Islet of Langerhans (tissue), 1 donor: ENCODE measurements around the gene B4GALT3.

Experiments used
- FAIRE-seq: peaks from one replicate; lab custom pipeline; 2011; peaks lifted over from hg19 to GRCh38; lab: Jason Lieb, UNC

Gene B4GALT3

GRCh38 chr1:161201836-161202712, 24.8 kb upstream of the B4GALT3 start, which contains the start of gene NDUFS2:
Gene NDUFS2 (plus strand): TSS chr1:161202367. CDS start chr1:161202386, 19 bp downstream.
- FAIRE-seq = peak; percentile 76

GRCh38 chr1:161200992-161201835, 23.9 kb upstream of the B4GALT3 start:
- no peak for FAIRE-seq

DNA sequence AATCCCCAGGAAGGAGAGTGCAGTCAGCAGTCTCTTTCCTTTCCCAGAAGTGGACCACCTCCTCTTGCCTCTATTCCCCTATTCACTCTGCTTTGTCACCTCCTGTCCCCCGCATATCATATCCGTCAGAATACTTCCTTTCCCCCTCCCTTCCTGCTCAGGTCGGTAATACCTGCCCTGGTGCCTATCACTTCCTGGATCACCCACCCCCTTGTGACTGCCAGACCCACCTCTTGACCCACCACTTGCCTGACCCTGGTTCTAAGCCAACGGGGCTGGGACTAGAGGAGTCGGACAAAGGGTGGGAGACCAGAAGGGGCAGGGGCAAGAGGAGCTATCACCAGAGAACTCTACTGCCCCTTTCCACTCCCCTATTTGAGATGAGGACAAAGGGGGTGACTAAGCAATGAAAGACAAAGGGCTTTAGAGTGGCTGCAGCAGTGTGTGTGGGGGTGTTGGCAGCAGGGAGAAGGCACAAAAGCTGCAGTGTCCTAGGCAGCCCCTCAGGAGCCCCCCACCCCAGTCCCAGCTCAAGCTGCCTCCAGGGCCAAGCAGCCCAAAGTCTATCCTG, 23.2 kb upstream of the B4GALT3 start:
- FAIRE-seq = no peak

DNA sequence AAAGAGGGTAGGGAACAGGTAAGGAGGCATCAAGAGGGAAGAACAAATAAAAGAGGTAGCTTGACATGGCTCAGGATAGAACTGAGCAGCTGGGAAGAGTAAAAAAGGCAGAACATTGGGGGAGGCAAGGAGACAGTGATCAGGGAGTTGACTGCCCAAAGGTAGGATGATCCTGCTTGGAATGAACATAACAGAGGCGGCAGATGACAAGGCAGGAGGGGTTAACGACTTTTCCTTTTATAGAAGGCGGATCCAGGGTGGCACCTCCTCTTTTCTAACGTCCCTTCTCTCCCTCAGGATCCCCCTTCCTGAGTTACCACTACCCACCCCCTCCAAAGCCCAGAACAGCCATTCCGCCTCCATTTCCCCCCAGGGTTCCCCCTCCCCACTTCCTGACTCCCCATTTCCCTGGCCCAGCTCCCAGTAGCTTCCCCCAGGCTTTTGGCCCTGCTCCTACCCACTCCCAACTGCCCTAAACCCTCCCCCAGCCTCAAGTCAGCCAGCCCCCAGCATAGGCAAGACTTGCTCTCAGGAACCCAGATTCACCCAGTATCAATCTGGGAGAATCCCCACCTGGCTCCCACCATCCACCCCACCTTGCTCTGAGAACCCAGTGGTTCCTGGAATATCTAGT, 22.3 kb upstream of the B4GALT3 start:
- FAIRE-seq = no peak

GRCh38 chr1:161198897-161199431, 21.7 kb upstream of the B4GALT3 start, which contains the start of gene ADAMTS4:
Gene ADAMTS4 (minus strand): TSS chr1:161199054. CDS start chr1:161198627, 427 bp downstream.
- no peak for FAIRE-seq

- FAIRE-seq = no peak
These were observed 21.0 kb upstream of the B4GALT3 start for GRCh38 chr1:161198194-161198896.

DNA sequence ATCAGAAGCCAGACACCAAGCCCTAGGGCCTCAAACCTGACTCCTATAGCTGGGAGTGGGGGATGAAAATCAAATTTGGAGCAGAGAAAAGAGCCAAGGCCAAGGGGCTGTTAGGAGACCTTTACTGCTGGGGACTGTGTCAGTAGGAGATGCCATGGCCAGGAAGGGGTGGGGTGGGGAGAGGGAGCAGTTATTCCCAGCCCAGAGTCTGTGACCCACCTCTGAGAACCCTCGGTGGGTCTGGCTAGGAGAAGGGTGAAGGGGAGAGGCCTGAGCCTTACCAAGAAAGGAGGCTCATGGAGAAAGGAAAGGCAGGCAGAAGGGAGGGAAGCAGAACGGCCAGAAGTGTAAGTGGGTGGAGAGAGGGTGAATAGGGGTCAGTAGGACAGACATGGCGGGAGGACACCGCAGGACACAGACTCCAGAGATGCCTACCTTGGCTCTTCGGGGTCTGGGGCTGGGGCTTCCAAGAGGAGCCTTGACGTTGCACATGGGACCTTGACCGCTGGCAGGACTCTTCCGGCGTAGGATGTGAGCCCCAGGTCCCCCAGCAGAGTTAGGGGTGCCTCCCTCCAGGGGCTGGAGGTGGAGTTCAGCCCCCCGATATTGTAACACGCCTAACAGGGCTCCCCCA, 20.4 kb upstream of the B4GALT3 start:
- no peak for FAIRE-seq

GRCh38 chr1:161196521-161197451, 19.5 kb upstream of the B4GALT3 start:
- FAIRE-seq = no peak

DNA sequence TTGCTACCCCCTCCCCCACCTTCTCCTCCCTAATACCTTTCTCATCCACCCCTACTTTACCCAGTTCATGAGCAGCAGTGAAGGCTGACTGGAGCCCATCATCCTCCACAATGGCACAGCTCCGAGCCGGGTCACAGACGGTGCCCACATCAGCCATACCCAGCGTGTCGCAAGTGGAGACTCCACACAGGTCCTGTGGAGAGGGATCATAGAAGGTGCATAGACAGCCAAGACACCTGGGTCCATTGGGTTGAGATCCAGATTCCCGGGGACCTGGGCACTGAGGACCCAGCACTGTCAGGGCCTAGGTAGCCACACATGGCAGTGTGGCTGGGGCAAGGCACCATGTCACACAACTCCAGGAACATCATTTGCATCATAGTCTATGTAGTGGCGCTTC, 18.8 kb upstream of the B4GALT3 start:
- FAIRE-seq = no peak

DNA sequence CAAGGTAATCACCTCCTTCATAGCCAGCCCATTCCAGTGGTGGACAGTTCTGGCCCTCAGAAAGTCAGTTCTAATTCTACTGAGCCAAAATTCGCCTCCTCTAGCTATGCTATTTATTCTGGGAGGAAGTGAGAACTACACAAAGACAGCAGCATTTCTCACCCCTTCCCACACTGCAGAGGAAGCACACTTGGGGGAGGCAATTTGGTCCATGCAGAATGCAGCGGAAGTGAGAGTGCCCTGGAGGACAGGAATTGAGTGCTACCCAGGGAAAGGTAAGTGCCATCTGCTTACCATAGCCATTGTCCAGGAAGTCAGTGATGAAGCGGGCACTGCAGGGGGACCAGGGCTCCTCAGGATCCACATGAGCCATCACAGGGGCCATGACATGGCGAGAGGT, 17.9 kb upstream of the B4GALT3 start:
- no peak for FAIRE-seq

DNA sequence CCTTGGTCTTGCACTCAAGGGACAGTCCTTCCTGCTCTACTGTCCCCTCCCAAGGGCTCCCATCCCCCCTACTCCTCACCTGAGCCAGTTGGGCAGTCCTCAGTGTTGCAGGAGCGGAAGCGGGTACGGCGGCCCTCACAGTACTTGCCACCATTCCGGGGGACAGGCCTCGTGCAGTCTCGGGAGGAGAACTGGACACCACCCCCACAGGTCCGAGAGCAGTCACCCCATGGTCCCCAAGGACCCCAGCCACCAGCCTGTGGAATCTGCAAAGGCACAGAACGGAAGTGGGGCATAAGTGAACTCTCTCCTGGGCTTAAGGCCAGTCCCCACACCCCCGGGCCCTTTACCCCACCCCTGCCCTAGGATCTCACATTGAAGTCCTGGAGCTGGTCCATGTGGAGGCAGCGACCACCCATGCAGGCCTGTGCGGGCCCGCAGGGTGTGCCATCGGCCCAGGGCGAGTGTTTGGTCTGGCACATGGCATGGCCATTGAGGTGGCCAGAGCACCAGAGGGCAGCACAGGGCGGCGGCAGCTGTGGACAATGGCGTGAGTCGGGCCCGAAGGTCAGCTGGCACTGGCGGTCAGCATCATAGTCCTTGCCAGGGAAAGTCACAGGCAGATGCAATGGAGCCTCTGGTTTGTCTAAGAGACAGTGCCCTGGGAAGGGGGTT, 16.4 kb upstream of the B4GALT3 start:
- FAIRE-seq = no peak

DNA sequence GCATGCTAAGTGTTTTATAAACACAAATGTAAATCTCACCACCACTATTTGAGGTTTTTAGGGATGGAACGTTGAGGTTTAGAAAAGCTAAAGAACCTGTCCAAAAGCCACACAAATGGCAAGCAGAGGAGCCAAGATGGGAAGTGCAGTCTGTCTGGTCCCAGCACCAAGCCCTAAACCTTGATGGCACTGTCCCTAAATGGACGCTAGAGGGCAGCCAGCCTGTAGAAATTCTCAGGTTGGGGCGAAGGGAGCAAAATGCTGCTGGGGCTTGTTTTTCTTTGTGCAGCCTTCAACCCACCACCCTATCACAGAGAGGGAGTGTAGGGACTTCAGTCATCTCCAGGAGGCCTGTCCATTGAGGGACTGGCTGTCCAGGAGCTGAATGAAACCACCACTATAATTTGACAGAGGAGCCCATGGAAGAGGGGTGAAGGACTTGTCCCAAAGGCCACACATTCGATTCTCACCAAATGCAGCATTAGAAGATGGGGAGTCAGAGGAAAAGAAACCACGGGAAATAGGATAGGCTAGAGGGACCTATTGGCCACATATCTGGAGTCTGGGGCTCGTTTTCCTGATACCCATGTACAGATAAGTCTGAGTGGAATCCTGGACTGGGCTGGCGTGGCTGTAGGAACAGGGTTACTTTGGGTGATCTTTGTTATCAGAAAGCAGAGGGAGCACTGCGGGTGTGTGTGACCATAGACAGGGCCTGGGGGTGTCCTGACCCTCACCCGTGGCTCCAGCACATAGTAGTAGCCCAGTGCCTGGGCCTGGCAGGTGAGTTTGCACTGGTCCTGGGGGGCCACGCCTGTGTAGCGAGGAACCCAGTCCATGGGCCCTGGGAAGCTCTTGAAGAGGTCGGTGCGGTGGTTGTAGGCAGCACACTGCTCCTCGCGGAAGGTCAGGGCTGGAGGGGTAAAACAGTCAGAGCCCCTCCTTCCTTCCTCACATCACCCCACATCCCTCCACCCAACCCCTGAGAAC, 15.5 kb upstream of the B4GALT3 start:
- no peak for FAIRE-seq

GRCh38 chr1:161191971-161192370, 14.7 kb upstream of the B4GALT3 start:
- no peak for FAIRE-seq

DNA sequence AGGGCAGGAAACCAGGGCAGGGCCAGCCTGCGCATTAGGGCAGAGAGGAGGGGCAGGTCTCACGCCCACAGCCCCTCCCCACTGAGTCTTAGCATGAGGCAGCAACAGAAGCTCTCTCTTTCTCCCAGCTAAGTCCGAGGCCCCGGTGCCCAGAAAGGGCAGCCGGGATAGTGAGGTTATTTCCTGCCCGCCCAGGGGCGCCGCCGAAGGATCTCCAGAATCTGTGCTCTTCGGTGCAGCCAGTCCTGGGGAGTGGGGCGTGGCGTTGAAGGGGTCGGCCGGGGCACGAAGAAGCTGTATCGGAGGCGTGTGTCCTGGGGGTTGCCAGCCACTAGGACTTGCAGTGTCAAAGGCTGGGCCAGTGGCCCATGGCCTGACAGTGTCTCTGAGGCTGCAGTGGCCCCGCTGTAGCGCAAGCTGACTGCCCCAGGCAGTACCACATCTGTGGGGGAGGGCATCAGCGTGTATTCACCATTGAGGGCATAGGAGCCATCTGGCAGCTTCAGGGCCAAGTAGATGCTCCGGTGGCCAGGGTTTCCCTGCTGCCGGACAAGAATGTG, 13.7 kb upstream of the B4GALT3 start:
- FAIRE-seq = no peak

DNA sequence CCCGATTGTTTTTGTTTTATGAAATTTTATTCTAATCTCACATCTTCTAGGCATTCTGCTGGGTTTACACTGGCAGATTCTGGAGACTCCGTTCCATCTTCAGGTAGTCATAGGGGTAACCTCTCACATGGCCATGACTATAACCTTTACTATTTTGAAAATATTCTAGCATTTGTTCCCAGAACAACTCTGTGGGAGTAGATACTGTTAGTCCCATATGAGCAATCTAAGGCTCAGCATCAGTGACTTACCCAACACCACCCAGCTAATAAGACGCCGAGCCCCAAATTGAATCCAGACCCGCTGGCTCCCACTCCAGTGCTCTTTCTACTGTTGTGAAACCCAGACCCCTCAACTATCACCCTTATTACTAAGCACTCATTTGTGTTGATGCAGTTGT, 11.7 kb upstream of the B4GALT3 start:
- no peak for FAIRE-seq

DNA sequence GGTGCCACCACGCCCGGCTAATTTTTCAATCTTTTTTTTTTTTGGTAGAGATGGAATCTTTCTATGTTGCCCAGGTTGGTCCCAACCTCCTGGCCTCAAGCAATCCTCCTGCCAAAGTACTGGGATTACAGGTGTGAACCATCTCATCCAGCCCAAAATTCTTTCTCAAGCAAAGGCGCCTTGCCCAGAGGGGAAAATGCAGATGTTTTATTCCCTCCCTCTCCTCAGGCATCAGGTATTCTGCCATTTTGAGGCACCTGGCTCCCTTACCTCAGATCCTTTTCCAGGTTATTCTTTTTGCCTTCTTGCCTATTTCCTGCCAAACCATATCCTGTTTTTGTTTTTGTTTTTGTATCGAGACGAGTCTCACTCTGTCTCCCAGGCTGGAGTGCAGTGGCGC, 11.1 kb upstream of the B4GALT3 start:
- no peak for FAIRE-seq

GRCh38 chr1:161187311-161187710, 10.0 kb upstream of the B4GALT3 start:
- FAIRE-seq = no peak
